Measurements from ENCODE around the gene PNPLA5.

DNA sequence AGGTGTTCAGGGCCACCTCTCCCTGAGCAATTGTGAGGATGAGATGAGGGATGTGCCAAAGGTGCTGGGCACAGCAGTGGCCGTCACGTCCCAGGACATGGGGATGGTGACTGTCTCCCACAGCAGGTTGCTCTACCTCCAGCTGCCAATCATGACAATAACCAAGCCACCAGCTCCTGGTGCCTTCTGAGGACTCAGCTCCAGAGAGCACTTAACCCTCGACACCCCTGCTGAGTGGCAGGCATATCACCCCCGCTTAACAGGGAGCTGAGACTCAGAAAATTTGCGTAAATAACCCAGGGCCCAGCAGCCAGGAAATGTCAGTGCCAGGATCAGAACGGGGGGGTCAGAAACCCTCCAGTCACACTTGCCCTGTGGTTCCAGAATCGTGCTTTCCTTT is 8.4 kb upstream of the PNPLA5 start:
- TF ChIP-seq KDM1A (IDR thresholded peaks at IDR 0.05): no peak
- no peak for TF ChIP-seq ZBTB7A (IDR thresholded peaks at IDR 0.05; ENCODE audit: borderline replicate concordance, control insufficient read depth, low read depth, low read length)
- no peak for TF ChIP-seq POLR2G (IDR thresholded peaks at IDR 0.05; ENCODE audit: low read depth, low read length)
- TF ChIP-seq BACH1 (tag; IDR thresholded peaks at IDR 0.05): no peak
- no peak for TF ChIP-seq ZNF224 (CRISPR knock-in tag; IDR thresholded peaks at IDR 0.05)
- TF ChIP-seq RFX7 (CRISPR knock-in tag; IDR thresholded peaks at IDR 0.05): no peak
- no peak for TF ChIP-seq POLR2A (conservative IDR thresholded peaks at IDR 0.05)
- TF ChIP-seq, protein P1, sequence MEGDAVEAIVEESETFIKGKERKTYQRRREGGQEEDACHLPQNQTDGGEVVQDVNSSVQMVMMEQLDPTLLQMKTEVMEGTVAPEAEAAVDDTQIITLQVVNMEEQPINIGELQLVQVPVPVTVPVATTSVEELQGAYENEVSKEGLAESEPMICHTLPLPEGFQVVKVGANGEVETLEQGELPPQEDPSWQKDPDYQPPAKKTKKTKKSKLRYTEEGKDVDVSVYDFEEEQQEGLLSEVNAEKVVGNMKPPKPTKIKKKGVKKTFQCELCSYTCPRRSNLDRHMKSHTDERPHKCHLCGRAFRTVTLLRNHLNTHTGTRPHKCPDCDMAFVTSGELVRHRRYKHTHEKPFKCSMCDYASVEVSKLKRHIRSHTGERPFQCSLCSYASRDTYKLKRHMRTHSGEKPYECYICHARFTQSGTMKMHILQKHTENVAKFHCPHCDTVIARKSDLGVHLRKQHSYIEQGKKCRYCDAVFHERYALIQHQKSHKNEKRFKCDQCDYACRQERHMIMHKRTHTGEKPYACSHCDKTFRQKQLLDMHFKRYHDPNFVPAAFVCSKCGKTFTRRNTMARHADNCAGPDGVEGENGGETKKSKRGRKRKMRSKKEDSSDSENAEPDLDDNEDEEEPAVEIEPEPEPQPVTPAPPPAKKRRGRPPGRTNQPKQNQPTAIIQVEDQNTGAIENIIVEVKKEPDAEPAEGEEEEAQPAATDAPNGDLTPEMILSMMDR (IDR thresholded peaks at IDR 0.05 in 2 of 3, conservative IDR thresholded peaks at IDR 0.05 in 1 of 3; ENCODE audit: insufficient read depth in 2 of 3, low read depth in 1 of 3, low read length in 3 of 3): no peak
- TF ChIP-seq ZNF583 (CRISPR knock-in tag; IDR thresholded peaks at IDR 0.05): no peak
- TF ChIP-seq YY1 (IDR thresholded peaks at IDR 0.05; ENCODE audit: borderline replicate concordance in 1 of 3, control insufficient read depth in 1 of 3, extremely low read depth in 1 of 3, insufficient read depth in 3 of 3, insufficient read length in 1 of 3, insufficient replicate concordance in 2 of 3, low read depth in 1 of 3, low read length in 2 of 3): no peak
- no peak for TF ChIP-seq CBFB (CRISPR knock-in tag; IDR thresholded peaks at IDR 0.05)
- TF ChIP-seq, protein P2, sequence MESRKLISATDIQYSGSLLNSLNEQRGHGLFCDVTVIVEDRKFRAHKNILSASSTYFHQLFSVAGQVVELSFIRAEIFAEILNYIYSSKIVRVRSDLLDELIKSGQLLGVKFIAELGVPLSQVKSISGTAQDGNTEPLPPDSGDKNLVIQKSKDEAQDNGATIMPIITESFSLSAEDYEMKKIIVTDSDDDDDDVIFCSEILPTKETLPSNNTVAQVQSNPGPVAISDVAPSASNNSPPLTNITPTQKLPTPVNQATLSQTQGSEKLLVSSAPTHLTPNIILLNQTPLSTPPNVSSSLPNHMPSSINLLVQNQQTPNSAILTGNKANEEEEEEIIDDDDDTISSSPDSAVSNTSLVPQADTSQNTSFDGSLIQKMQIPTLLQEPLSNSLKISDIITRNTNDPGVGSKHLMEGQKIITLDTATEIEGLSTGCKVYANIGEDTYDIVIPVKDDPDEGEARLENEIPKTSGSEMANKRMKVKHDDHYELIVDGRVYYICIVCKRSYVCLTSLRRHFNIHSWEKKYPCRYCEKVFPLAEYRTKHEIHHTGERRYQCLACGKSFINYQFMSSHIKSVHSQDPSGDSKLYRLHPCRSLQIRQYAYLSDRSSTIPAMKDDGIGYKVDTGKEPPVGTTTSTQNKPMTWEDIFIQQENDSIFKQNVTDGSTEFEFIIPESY (CRISPR knock-in tag; IDR thresholded peaks at IDR 0.05): no peak
- TF ChIP-seq SLC30A9 (CRISPR knock-in tag; IDR thresholded peaks at IDR 0.05): no peak
- TF ChIP-seq, protein P3, sequence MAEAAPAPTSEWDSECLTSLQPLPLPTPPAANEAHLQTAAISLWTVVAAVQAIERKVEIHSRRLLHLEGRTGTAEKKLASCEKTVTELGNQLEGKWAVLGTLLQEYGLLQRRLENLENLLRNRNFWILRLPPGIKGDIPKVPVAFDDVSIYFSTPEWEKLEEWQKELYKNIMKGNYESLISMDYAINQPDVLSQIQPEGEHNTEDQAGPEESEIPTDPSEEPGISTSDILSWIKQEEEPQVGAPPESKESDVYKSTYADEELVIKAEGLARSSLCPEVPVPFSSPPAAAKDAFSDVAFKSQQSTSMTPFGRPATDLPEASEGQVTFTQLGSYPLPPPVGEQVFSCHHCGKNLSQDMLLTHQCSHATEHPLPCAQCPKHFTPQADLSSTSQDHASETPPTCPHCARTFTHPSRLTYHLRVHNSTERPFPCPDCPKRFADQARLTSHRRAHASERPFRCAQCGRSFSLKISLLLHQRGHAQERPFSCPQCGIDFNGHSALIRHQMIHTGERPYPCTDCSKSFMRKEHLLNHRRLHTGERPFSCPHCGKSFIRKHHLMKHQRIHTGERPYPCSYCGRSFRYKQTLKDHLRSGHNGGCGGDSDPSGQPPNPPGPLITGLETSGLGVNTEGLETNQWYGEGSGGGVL (CRISPR knock-in tag; IDR thresholded peaks at IDR 0.05): no peak
